HG02840 (cell line): ENCODE measurements around the gene NCAPG2.
"Not testable (repeated sequence)": the region's sequence is repeated elsewhere in the genome, so short reads cannot be mapped to it uniquely, and the experiment has no call there.

ENCODE experiments used
- ATAC-seq: cut with Tn5 transposase; IDR thresholded peaks from one replicate; pipeline ENCODE4 v1.9.1; 2021; ENCODE audit warnings: mild to moderate bottlenecking, moderate library complexity, moderate number of reproducible peaks; ENCODE audit not compliant: unreplicated experiment, low FRiP score

The NCAPG2 gene

GRCh38 chr7:158706710-158707590 lies 2.3 kb upstream of the NCAPG2 start:
- ATAC-seq = no peak

- ATAC-seq = no peak
These were observed 1.7 kb upstream of the NCAPG2 start for GRCh38 chr7:158706273-158706704.

- peak; percentile 20 for ATAC-seq
These were observed 738 bp upstream of the NCAPG2 start for GRCh38 chr7:158705234-158705850.

GRCh38 chr7:158703679-158704523 lies 703 bp downstream of the NCAPG2 start:
- ATAC-seq = not testable (repeated sequence)

- no peak for ATAC-seq
These were observed 1.7 kb downstream of the NCAPG2 start for GRCh38 chr7:158702944-158703343.

GRCh38 chr7:158702196-158702595 lies 2.4 kb downstream of the NCAPG2 start:
- ATAC-seq = no peak

GRCh38 chr7:158700008-158700407 lies 4.6 kb downstream of the NCAPG2 start:
- ATAC-seq = no peak

GRCh38 chr7:158699341-158699740 lies 5.3 kb downstream of the NCAPG2 start:
- no peak for ATAC-seq

- no peak for ATAC-seq
These were observed 5.9 kb downstream of the NCAPG2 start for GRCh38 chr7:158698657-158699195.

GRCh38 chr7:158697597-158697996 lies 7.0 kb downstream of the NCAPG2 start:
- not testable (repeated sequence) for ATAC-seq

- ATAC-seq = no peak
These were observed 8.7 kb downstream of the NCAPG2 start for GRCh38 chr7:158695726-158696452.

GRCh38 chr7:158695056-158695455 lies 9.5 kb downstream of the NCAPG2 start:
- no peak for ATAC-seq

GRCh38 chr7:158694650-158695049 lies 10.0 kb downstream of the NCAPG2 start:
- no peak for ATAC-seq

GRCh38 chr7:158689488-158689887 lies 15.1 kb downstream of the NCAPG2 start:
- ATAC-seq = no peak

GRCh38 chr7:158687406-158687805 lies 17.2 kb downstream of the NCAPG2 start:
- ATAC-seq = no peak

GRCh38 chr7:158685693-158686092 lies 18.9 kb downstream of the NCAPG2 start:
- no peak for ATAC-seq

- ATAC-seq = no peak
These were observed 20.3 kb downstream of the NCAPG2 start for GRCh38 chr7:158684329-158684728.

GRCh38 chr7:158683541-158683940 lies 21.1 kb downstream of the NCAPG2 start:
- ATAC-seq = no peak

- no peak for ATAC-seq
These were observed 22.1 kb downstream of the NCAPG2 start for GRCh38 chr7:158682456-158682855.

- no peak for ATAC-seq
These were observed 23.9 kb downstream of the NCAPG2 start for GRCh38 chr7:158680754-158681153.
